Osteoblast (primary cell): ENCODE measurements around the gene AKT2. TPM values are rescaled to one million over a fixed set of nuclear protein-coding genes. Genes with fewer than 3 reads are reported as not detected.

Source experiments
- DNase-seq: peaks from one replicate; pipeline ENCODE4 v3.0.0; 2011; ENCODE audit warnings: low spot score, mixed read lengths; ENCODE audit not compliant: insufficient read length; ENCODE audit errors: missing footprints
- H2AFZ ChIP-seq: 2 replicates; pipeline ENCODE4 v1.6.0; 2011; ENCODE audit warnings: mild to moderate bottlenecking, low read length
- H3K27ac ChIP-seq: 2 replicates; pipeline ENCODE4 v1.5.1; 2011; ENCODE audit warnings: mild to moderate bottlenecking, low read depth, low read length, moderate library complexity
- H3K27me3 ChIP-seq: 2 replicates; pipeline ENCODE4 v1.6.0; 2012; ENCODE audit warnings: mild to moderate bottlenecking, control low read depth, inconsistent platforms, low read length, moderate library complexity; ENCODE audit not compliant: insufficient read depth
- H3K36me3 ChIP-seq: 2 replicates; pipeline ENCODE4 v1.5.1; 2011; ENCODE audit warnings: mild to moderate bottlenecking, low read length, control low read depth, moderate library complexity; ENCODE audit not compliant: insufficient read depth
- H3K4me1 ChIP-seq: 2 replicates; pipeline ENCODE4 v1.5.1; 2011; ENCODE audit warnings: mild to moderate bottlenecking, low read length, control low read depth, moderate library complexity; ENCODE audit not compliant: insufficient read depth
- H3K4me2 ChIP-seq: 2 replicates; pipeline ENCODE4 v1.6.0; 2011; ENCODE audit warnings: mild to moderate bottlenecking, low read length; ENCODE audit not compliant: insufficient read depth
- H3K4me3 ChIP-seq: fragments of 200-600 bp; sonication (generic); 3 replicates; pipeline ENCODE4 v1.5.1; 2012; ENCODE audit warnings: mild to moderate bottlenecking, low read length, inconsistent platforms; ENCODE audit not compliant: insufficient read depth
- H3K79me2 ChIP-seq: 2 replicates; pipeline ENCODE4 v1.6.0; 2012; ENCODE audit warnings: mild to moderate bottlenecking, low read length, control low read depth, inconsistent platforms; ENCODE audit not compliant: insufficient read depth
- H3K9me3 ChIP-seq: 2 replicates; pipeline ENCODE4 v1.5.1; 2011; ENCODE audit warnings: low read depth, low read length, control low read depth
- H4K20me1 ChIP-seq: 2 replicates; pipeline ENCODE4 v1.6.0; 2012; ENCODE audit warnings: mild to moderate bottlenecking, low read length, control low read depth; ENCODE audit not compliant: insufficient read depth
- total RNA-seq: library from RNA; depleted of rRNA; stranded (reverse); fragments of >200 nt; gene quantifications from 2 replicates; pipeline ENCODE4 v1.2.3, GENCODE V29; 2012
- TF ChIP-seq, protein P1 (sequence below): IDR thresholded peaks from 2 replicates; pipeline ENCODE4 v1.5.1; 2011; ENCODE audit warnings: mild to moderate bottlenecking, low read depth, low read length, moderate library complexity; ENCODE audit errors: extremely low read depth

Gene AKT2
- total RNA-seq, 1 donor, result 115 TPM

DNA sequence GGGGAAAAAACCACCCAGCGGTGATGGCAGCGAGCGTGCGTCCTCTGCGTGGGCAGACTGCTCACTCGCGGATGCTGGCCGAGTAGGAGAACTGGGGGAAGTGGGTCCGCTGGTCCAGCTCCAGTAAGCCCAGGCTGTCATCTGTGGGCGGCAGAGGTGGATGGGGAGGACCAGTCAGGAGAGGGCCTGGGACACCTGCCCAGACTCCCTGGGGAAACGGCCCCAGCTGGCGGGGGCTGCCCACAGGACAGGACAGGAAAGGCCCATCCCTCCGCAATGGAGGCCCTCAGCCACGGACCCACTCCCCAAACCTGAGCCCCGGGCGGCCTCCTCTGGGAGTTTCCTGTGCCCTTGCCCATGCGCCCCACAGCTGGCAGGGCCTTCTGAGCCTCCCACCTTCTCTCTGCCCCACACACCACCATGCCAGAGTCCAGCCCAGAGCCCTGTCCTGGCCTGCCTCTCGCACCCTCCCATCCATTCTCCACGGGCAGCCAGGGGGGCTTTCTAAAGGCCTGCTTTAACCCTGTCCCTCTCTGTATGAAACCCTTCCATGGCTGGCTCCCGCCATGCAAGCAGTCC is 51.2 kb downstream of the AKT2 start:
- Histone ChIP-seq H3K27me3 (no peaks in the 10 kb centered on the region), H3K79me2 (no peaks in the 10 kb centered on the region), H3K9me3 (no peaks in the 10 kb centered on the region), H3K36me3 (peaks cover 15% of the 10 kb centered on the region), H3K4me1 (peaks cover 14% of the 10 kb centered on the region), H4K20me1 (peaks cover 8% of the 10 kb centered on the region), H3K4me3 (no peak overlapping the region), H3K27ac (no peak overlapping the region), H2AFZ (no peak overlapping the region), H3K4me2 (no peak overlapping the region)
- DNase-seq, result peak; percentile 61
- TF ChIP-seq, protein P1, sequence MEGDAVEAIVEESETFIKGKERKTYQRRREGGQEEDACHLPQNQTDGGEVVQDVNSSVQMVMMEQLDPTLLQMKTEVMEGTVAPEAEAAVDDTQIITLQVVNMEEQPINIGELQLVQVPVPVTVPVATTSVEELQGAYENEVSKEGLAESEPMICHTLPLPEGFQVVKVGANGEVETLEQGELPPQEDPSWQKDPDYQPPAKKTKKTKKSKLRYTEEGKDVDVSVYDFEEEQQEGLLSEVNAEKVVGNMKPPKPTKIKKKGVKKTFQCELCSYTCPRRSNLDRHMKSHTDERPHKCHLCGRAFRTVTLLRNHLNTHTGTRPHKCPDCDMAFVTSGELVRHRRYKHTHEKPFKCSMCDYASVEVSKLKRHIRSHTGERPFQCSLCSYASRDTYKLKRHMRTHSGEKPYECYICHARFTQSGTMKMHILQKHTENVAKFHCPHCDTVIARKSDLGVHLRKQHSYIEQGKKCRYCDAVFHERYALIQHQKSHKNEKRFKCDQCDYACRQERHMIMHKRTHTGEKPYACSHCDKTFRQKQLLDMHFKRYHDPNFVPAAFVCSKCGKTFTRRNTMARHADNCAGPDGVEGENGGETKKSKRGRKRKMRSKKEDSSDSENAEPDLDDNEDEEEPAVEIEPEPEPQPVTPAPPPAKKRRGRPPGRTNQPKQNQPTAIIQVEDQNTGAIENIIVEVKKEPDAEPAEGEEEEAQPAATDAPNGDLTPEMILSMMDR, result no peak

DNA sequence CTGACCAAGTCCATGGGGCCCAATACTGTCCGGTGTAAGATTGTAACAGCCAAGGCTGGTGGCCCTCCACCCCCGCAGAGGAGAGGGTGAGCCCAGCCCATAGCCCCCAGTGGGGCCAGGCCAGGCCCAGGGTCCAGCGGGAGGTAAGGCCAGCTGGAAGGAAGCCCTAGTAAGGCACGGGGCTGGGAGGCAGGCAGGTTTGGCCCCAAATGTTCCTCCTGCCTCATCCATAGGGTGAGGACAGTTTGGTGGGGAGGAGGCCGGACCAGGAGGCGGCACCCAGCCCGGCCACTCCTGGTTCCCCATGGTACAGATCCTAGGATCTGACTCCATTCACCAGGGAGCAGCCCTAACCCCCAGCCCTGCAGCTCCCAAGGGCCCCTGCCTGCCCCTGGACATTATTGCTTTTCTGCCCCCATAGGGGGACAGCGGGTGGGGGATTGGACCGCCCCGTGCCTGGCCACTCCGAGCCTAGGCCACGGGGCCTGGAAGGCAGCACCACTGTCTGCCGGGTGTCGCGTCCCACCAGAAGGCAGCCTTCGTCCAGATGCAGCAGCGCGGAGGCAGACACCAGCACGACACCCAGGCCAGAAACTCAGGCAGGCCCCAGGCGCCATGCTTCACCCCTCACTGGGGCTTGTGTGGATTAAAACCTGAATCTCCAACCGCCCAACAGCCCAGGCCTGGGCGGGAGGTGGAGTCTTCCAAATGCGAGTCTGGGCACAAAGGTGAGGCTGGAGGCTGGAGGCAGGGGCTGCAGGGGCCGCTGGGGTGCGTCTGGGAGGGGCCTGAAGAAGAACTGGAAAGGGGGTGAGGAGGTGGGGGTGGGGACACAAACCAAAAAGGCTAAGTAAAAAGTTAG is 52.0 kb downstream of the AKT2 start:
- Histone ChIP-seq H3K36me3 (peaks cover 11% of the 10 kb centered on the region), H3K4me3 (no peak overlapping the region), H3K79me2 (no peaks in the 10 kb centered on the region), H3K9me3 (no peaks in the 10 kb centered on the region), H3K27me3 (no peaks in the 10 kb centered on the region), H4K20me1 (peaks cover 4% of the 10 kb centered on the region), H3K4me2 (no peak overlapping the region), H2AFZ (no peak overlapping the region), H3K27ac (no peak overlapping the region), H3K4me1 (peaks cover 15% of the 10 kb centered on the region)
- TF ChIP-seq, protein P1, result no peak
- DNase-seq, result no peak

GRCh38 chr19:40232479-40232878 is 52.7 kb downstream of the AKT2 start:
- no peak overlapping the region for H3K4me2 ChIP-seq
- H3K27ac ChIP-seq, result no peak overlapping the region
- H3K27me3 ChIP-seq, result peaks cover under 1% of the 10 kb centered on the region
- TF ChIP-seq, protein P1, result no peak
- no peaks in the 10 kb centered on the region for H3K9me3 ChIP-seq
- H3K36me3 ChIP-seq, result peaks cover 5% of the 10 kb centered on the region
- H3K79me2 ChIP-seq, result no peaks in the 10 kb centered on the region
- peaks cover 2% of the 10 kb centered on the region for H4K20me1 ChIP-seq
- no peak for DNase-seq
- H2AFZ ChIP-seq, result no peak overlapping the region
- H3K4me1 ChIP-seq, result peaks cover 15% of the 10 kb centered on the region
- no peak overlapping the region for H3K4me3 ChIP-seq
